GM12874 (cell line): Measurements from ENCODE around the gene UGT1A5.

Experiments
- TF ChIP-seq, protein P1 (sequence below): IDR thresholded peaks from 2 replicates; pipeline ENCODE4 v1.5.1; 2011; ENCODE audit warnings: low read depth, mild to moderate bottlenecking, control low read depth, low read length, moderate library complexity; ENCODE audit not compliant: insufficient read depth

UGT1A5 gene

DNA sequence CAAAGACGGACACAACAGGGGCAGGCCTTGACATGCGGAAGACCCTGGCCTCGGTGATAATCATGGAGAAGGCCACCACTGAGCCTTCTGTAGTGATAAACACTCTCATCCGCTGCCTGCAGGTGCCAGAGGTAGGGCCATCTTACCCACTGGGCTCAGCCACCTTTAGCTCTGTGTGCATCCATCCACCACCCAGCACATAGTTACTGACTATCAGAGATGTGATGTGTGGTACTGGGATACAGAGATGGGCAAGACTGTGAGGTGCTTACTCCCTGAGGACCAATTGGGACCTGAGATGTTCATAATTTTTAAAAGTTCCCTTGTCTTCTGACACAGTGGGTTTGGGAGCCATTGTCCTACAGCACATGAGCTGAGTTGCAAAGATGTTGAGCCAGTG lies 67.0 kb downstream of the UGT1A5 start:
- TF ChIP-seq, protein P1, sequence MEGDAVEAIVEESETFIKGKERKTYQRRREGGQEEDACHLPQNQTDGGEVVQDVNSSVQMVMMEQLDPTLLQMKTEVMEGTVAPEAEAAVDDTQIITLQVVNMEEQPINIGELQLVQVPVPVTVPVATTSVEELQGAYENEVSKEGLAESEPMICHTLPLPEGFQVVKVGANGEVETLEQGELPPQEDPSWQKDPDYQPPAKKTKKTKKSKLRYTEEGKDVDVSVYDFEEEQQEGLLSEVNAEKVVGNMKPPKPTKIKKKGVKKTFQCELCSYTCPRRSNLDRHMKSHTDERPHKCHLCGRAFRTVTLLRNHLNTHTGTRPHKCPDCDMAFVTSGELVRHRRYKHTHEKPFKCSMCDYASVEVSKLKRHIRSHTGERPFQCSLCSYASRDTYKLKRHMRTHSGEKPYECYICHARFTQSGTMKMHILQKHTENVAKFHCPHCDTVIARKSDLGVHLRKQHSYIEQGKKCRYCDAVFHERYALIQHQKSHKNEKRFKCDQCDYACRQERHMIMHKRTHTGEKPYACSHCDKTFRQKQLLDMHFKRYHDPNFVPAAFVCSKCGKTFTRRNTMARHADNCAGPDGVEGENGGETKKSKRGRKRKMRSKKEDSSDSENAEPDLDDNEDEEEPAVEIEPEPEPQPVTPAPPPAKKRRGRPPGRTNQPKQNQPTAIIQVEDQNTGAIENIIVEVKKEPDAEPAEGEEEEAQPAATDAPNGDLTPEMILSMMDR: no peak

DNA sequence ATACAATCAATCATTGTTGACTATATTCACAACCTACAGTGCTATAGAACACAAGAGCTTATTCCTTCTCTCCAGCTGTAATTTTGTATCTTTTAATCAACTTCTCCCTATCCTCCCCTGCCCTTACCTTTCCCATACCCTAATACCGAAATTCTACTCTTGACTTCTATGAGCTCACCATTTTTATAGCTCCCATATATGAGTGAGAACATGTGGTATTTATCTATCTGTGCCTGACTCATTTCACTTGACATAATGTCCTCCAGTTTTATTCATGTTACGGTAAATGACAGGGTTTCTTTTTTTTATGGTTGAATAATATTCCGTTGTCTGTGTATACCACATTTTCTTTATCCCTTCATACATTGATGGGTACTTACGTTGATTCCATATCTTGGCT lies 68.1 kb downstream of the UGT1A5 start:
- TF ChIP-seq, protein P1: no peak

DNA sequence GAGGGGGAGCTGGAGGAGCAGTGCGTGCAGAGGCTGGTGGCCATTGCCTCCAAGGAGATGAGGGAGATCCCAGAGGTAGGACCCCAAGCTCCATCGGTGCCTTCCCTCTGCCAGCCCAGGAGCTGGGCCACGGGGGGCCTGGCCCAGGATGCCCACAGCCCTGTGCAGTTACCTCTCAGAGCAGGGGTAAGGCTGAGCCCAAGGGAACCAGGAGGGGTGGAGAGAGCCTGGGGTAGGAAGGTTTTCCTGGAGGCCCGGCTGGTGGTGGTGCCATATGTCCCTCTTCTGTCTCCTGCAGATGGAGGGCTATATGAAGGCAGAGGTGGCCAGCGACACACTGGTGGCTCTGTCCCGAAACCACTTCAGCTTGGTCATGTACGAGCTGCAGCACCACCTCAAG lies 76.8 kb downstream of the UGT1A5 start:
- TF ChIP-seq, protein P1: no peak

DNA sequence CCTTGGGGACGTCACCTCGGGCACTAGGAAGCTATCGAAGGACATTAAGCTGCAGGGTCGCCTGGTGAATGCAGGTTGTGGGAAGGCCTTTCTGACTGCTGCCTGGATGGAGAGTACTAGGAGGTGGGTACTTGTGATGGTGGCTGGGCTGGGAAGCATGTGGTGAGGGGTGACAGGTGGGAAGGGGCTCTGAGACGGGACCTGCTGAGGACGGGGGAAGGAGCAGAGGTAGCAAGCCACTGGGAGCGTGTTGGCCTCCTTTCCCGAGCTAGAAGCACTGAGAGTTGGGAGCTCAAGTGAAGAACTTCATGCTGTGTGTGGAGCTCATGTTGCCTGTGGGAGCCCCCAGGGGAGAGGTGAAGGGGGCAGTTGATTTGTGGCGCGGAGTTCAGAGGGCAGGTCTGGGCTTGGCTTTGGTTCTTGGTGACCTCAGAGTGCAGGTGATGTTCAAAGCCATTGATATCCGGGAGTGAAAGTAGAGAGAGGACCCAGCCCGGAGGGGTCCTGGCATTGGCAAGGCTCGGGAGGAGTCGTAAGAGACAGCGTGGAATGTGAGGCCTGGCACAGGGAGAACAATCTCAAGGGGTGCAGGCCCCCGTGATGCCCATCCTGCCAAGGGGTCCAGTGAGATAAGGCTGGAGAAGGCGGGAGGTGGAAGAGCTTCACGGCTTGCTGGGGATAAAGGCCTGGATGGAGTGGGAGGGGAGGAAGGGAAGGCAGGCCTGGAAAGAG lies 78.6 kb downstream of the UGT1A5 start:
- TF ChIP-seq, protein P1: no peak

DNA sequence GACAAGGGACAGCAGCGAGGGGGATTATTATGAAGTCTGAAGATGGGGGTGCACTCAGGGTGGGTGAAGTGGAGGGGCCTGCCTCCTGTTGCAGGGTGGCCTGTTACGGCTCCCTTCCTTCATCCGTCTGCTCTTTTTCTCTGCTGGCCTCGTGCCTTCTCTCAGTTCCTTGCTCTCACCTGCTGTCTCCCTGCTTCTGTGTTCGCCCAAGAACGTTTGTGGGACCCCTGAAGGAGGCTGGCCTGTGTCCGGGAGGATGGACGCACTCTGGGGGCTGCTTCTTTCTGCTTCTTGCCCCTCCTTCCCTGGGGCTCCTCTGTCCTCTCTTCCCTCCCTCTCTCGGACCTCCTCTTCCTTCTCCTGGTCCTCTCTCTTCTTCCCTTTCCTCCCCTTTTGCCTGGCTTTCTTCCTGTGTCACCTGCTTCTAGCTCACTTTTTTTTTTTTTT lies 79.2 kb downstream of the UGT1A5 start:
- TF ChIP-seq, protein P1: no peak

DNA sequence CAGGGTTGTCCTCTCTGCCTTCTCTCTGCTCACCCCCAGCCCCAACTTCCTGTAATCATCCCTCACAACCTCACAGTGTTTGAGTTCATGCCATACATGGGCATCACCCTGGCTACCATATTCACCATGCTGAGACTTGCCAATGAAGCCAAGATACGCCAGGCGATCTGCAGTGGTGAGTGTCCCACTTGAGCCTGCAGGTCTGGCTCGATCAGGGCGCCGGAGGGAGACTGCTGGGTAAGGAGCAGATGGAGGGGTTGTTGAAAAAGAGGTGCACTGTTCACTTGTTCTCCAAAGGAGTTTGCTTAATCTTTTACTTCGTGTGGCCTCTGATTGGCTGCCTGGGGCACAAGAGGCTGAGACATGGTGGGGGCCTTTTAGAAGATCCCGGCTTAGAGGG lies 80.0 kb downstream of the UGT1A5 start:
- TF ChIP-seq, protein P1: no peak

DNA sequence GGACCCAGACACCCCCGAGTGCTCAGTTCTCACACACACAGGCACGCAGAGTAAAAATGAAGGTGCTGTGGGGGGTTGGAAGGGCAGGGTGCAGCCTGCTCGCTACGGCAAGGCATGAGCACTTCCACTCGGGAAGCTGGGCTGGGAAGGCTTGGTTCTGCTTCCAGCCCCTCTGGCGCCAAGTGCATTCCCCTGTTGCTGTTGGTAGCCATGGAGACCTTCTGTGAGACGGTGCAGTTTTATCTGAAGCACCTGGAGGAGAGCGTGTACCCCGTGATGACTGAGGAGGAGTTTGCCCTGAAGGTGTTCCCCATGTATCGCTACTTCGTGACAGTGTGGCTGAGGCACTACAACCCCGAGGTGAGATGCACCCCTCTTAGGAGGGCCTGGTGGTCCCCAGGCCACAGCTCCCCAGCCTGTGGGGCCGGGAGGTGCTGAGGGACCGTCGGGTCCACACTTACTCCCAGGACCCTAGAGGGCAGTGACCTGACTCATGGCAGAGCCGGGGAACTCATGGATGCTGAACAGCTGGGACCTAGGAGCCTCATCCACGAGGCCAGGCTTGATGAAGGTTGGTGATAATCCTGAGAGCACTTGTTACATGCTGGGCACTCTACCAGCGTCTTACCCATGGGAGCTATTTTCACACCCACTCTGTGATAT lies 80.9 kb downstream of the UGT1A5 start:
- TF ChIP-seq, protein P1: no peak
